ENCODE results near the gene CLDN22.

The CLDN22 gene

GRCh38 chr4:183320211-183321059 is at the start of gene CLDN22:
TSS of gene CLDN22 (minus strand) at chr4:183320276. CDS start at chr4:183320218, 58 bp downstream.
- no peak within 1 kb of the TSS for H3K4me3 ChIP-seq (replicated peaks; ENCODE audit: low read depth, low read length)
- H3K36me3 ChIP-seq (ENCODE audit: control insufficient read depth, insufficient read depth, low read length): no peaks in the 10 kb centered on the region
- no peak for TF ChIP-seq CTCF (IDR thresholded peaks at IDR 0.05; ENCODE audit: insufficient read depth, low read length, poor library complexity, severe bottlenecking)
- no peak for DNase-seq (ENCODE audit: extremely low read depth, insufficient read length)
- no peaks in the 10 kb centered on the region for H3K27me3 ChIP-seq (replicated peaks; ENCODE audit: control insufficient read depth, insufficient read depth, low read length)

GRCh38 chr4:183369073-183369472 is 49.0 kb upstream of the CLDN22 start:
- Histone ChIP-seq H3K27me3 (replicated peaks; ENCODE audit: control insufficient read depth, insufficient read depth, low read length) (no peaks in the 10 kb centered on the region), H3K4me3 (replicated peaks; ENCODE audit: low read depth, low read length) (no peak overlapping the region), H3K36me3 (ENCODE audit: control insufficient read depth, insufficient read depth, low read length) (no peaks in the 10 kb centered on the region)
- TF ChIP-seq CTCF (IDR thresholded peaks at IDR 0.05; ENCODE audit: insufficient read depth, low read length, poor library complexity, severe bottlenecking): no peak
- DNase-seq (ENCODE audit: extremely low read depth, insufficient read length): no peak

GRCh38 chr4:183366206-183366835 is 46.2 kb upstream of the CLDN22 start:
- Histone ChIP-seq H3K27me3 (replicated peaks; ENCODE audit: control insufficient read depth, insufficient read depth, low read length) (no peaks in the 10 kb centered on the region), H3K36me3 (ENCODE audit: control insufficient read depth, insufficient read depth, low read length) (no peaks in the 10 kb centered on the region), H3K4me3 (replicated peaks; ENCODE audit: low read depth, low read length) (no peak overlapping the region)
- no peak for TF ChIP-seq CTCF (IDR thresholded peaks at IDR 0.05; ENCODE audit: insufficient read depth, low read length, poor library complexity, severe bottlenecking)
- no peak for DNase-seq (ENCODE audit: extremely low read depth, insufficient read length)

GRCh38 chr4:183364025-183364424 is 43.9 kb upstream of the CLDN22 start:
- DNase-seq (ENCODE audit: extremely low read depth, insufficient read length): no peak
- Histone ChIP-seq H3K4me3 (replicated peaks; ENCODE audit: low read depth, low read length) (no peak overlapping the region), H3K36me3 (ENCODE audit: control insufficient read depth, insufficient read depth, low read length) (no peaks in the 10 kb centered on the region), H3K27me3 (replicated peaks; ENCODE audit: control insufficient read depth, insufficient read depth, low read length) (no peaks in the 10 kb centered on the region)
- no peak for TF ChIP-seq CTCF (IDR thresholded peaks at IDR 0.05; ENCODE audit: insufficient read depth, low read length, poor library complexity, severe bottlenecking)

- DNase-seq (ENCODE audit: extremely low read depth, insufficient read length): no peak
- no peak for TF ChIP-seq CTCF (IDR thresholded peaks at IDR 0.05; ENCODE audit: insufficient read depth, low read length, poor library complexity, severe bottlenecking)
- H3K27me3 ChIP-seq (replicated peaks; ENCODE audit: control insufficient read depth, insufficient read depth, low read length): no peaks in the 10 kb centered on the region
Observed at GRCh38 chr4:183362916-183363542, 43.0 kb upstream of the CLDN22 start.

More at GRCh38 chr4:183362916-183363542, 43.0 kb upstream of the CLDN22 start:
- Histone ChIP-seq H3K4me3 (replicated peaks; ENCODE audit: low read depth, low read length) (no peak overlapping the region), H3K36me3 (ENCODE audit: control insufficient read depth, insufficient read depth, low read length) (no peaks in the 10 kb centered on the region)

Measured in GM06990 (cell line).